HG02981 (cell line): Measurements from ENCODE around the gene GALNT11.

ENCODE experiments used
- ATAC-seq: cut with Tn5 transposase; IDR thresholded peaks from one replicate; pipeline ENCODE4 v1.9.1; 2021; ENCODE audit warnings: mild to moderate bottlenecking, moderate library complexity; ENCODE audit not compliant: unreplicated experiment

Gene GALNT11

DNA sequence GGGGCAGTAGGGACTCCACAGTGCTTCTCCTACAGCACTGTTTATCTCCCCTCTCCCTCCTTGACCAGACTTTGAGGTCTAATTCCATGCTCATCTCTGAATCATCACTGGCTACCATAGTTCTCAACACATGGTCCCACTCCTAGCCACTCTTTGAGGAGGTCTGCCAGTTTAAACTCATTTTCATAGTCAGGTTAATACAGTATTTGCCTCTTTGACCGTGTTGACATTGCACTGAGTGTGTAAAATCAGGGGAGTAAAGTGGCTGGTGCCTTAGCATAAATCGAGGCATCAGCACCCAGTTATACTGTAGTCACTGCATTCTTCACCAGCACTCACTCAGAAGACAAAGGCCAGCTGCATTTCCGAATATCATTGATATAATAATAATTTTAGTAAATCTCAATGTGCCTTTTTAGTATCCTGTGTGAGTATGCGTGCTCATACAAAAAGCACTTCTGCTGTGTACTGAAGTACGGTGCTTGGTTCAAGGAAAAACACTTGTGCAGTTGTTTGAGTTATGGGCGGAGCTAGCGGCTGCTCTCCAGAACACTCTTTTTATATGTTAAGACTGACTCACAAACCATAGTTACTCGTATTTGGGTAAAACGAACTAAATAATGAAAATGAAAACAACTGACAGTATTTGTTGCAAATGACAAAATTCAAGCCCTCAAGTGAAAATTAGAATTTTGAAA is 89.7 kb downstream of the GALNT11 start:
- no peak for ATAC-seq

DNA sequence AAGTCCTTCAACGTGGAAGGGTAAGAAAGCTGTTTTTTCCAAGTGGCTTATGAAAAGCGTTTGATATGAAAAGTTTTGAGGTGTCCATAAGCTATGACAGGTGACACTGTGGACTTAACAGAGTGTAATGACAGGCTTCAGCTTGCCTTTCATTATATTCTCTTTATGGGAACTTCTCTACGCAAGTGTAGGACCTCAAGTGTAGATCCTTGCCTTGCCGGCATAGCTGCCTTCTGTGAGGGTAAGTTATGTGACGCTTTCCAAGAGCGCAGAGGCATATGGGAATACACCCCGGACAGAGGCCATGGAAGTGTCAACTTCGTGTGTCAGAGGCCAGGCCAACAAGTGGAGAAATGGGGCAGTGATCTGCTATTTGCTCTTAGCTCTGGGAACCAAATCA is 91.9 kb downstream of the GALNT11 start:
- ATAC-seq: no peak

DNA sequence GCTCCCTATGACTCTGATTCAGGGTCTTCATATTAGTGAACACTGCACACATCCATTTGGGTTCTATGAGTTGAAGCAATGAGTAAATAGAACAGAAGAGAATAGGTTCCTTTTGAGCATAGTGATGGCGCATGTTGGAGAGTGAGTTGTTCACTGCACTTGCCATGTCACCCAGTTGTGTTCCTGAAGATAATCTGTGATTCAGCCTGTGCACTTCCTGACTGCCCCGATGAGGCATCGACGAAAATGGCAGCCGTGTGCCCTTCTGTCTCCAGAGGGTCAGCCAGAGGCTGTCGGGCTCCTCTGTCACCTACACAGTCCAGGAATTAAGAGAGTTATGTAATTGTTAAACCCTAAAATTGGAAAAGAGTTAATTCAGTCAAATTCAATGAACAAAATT is 94.7 kb downstream of the GALNT11 start:
- no peak for ATAC-seq

DNA sequence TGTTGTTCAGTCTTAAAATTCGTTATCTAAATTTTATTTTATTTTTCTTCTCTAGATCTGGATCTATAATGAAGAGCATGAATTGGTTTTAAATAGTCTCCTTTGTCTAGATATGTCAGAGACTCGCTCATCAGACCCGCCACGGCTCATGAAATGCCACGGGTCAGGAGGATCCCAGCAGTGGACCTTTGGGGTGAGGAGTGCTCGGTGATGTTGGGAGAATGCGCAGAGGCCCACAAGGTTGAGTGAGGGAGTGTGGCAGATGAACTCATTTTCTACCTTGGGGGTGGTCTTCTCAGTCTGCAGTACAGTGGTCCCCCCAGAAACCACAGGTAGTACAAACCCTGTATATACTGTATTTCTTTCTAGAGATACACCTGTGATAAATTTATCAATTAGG is 95.3 kb downstream of the GALNT11 start:
- no peak for ATAC-seq

DNA sequence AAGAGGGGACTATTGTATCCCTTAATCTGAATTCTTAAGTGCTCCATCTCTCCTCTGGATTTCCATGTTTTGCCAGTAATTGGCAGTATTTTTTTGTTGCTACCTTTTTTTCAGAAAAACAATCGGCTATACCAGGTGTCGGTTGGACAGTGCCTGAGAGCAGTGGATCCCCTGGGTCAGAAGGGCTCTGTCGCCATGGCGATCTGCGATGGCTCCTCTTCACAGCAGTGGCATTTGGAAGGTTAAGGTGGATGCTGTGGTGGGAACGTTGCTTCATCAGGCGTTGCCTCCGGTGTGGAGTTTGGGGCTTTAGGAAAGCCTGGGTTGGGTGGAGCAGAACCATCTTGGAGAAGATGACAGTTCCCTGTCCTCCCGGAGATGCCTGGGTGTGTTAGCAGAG is 96.0 kb downstream of the GALNT11 start:
- no peak for ATAC-seq

DNA sequence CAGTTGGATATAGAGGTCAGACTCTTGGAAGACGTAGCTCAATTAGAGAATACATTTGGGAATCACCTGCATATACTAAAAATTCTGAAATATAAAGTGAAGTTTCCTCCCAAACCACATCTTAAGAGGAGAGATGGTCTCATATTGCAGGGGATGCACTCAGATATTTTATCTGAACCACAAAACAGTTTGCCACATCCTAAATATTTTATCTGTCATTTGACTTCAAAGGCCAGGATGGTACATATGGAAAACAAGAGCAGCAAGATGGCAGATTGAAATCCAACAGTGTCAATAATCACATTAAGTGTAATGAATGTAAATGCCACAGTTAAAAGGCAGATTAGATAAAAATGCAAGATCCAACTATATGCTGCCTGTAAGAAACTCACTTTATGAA is 97.1 kb downstream of the GALNT11 start:
- ATAC-seq: no peak

DNA sequence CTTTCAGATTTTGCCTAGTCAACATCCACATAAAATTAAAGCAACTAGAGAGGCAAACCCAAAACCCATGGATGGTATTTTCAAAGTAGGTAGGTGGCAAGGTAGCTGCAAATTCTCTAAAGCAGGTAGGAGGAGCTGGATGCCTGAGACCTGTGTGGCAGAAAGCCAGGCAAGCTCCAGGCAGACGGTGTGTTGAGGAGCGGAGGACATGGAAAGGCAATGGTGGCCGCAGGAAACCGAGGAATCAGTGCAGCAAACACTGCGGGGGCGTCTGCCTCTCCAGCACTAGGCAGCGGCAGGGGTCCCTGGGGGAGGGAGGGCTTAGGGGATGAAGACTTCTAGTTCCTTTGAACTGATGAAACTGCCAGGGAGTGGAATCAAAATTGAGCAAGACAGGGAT is 101.3 kb downstream of the GALNT11 start:
- ATAC-seq: no peak

DNA sequence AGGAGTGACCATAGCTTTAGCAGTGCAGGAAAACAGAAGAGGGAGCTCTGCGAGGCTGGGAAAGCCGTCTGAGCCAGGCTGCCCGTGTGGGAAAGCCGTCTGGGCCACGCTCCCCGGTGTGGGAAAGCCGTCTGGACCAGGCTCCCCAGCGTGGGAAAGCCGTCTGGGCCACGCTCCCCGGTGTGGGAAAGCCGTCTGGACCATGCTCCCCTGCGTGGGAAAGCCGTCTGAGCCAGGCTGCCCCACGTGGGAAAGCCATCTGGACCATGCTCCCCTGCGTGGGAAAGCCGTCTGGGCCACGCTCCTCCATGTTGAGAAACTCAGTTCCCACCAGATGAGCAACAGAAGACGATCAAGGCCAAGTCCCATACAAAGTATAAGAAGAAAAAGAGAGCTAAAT is 101.8 kb downstream of the GALNT11 start:
- ATAC-seq: no peak

DNA sequence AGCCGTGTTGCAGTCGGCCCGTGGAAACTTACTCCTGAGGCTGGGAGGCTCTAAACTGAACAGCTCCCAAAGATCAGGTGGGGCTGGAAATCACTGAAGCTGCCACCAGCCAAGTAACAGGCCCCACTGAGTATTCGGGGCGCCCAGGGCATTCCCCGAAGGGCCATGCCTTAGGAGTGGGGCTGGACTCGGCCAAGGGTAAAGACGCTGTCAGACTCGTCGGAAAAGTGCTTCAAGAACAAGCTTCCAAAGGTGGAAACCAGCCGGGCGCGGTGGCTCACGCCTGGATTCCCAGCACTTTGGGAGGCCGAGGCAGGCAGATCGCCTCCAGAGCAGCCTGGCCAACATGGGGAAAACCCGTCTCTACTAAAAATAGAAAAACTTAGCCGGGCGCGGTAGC is 102.8 kb downstream of the GALNT11 start:
- ATAC-seq: no peak

DNA sequence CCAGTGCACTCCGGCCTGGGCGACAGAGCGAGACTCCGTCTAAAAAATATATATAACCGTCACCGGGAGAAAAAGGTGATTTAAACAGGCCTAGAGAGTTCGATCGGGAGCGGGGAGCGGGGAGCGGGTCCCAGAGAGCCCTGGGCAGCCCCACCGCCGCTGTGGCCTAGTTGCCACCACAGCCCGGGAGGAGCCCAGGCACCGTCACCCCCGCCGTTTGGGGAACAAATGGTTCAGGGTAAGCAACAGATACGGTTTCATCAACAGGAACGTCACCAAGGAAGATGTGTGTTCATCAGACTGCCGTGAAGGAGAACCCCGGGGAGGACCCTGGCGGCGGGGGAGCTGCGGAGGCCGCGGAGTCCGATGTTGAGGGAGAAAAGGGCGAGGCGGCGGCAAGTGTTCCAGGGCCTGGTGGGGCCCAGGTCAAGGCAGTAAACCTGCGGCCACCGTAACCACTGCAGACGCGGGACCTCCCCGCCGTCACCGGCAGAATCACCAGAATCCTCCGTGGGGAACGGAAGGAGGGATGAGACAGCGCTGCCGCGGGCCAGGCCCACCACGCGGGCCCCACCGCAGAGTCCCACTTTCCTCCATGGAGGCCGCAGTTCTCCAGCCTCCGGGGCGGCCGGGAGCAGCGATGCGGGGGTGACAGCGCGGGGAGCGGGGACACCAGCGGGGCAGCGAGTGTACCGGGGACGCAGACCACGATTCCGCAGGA is 103.4 kb downstream of the GALNT11 start:
- no peak for ATAC-seq

DNA sequence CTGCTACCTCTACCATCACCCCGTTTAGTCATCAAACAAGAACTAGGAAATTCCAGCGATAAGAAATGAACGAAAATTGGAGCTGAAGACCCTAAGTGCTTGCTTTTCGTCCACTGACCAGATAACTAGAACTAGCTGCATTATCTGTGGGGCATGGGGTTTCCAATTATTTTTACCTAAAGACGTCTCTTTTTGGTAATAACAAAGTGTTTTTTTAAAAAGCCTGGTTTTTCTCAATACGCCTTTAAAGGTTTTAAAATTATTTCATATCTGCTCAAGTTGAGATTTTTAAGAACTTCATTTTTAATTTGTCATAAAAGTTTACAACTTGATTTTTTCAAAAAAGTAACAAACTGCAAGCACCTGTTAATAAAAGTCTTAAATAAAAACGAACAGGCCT is 104.2 kb downstream of the GALNT11 start:
- no peak for ATAC-seq

DNA sequence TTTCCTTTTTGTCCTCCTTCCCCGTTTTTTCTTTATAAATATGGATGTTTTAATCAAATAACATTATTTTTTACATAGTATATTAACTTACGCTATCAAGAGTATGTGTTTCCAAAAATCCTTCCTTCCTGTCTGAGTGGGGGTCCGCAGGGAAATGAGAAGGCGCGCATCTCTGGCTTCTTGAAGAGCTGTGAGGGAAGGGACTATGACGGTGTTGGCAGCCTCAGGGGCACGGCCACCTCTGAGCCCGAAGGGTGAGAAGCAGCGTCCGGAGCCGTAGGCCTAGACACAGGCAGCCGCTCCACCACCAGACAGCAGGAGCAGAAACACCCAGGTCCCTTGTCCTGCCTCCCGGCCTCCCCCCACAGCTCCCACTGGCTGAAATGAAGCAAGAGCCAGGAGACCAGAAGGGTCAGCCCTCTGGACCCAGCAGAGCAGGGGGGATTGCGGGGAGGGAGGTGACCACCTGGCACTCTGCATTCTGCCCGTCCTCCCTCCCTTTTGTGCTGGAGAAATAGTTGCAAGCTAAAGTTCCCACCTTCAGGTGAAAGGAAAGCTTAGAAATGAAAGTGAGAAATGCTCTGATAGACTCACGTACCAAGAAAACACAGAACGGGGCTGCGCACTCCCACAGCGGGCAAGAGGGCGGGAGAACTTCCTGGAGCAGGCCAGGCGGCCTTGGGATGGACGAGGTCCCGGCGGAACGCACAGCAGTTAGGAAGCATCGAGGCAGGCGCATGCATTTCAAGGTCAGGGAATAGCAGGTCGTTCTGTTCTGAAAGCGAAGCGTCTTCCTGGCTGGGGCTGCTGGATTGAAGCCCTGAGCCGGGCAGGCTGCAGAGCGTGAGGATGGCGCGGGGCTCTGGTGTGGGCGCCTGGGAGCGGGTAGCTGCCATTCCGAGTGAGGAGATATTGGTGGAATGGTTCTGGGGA is 105.5 kb downstream of the GALNT11 start:
- no peak for ATAC-seq

DNA sequence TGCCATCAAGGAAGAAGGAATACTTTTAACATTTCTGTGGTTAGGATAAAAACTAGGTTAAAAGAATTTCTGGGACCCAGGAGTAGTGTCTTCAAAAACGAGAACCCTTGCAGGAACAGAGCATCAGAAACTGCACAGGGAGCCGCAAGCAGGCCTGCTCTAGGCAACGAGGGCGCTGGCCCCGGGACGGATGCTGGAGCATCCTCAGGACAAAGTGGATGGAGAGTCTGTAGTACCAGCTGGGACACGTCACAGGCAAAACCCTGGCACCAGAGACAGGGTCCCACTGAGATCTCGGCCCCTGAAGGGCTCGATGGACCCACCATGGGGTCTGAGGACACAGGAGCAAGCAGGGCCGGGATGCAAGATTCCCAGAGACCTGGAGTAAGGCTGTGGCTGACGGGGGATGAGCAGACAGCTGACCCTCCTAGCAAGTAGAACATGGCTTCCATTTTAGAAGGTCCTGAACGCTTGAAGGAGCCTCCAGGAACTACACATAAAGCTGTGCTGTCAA is 106.6 kb downstream of the GALNT11 start:
- no peak for ATAC-seq

DNA sequence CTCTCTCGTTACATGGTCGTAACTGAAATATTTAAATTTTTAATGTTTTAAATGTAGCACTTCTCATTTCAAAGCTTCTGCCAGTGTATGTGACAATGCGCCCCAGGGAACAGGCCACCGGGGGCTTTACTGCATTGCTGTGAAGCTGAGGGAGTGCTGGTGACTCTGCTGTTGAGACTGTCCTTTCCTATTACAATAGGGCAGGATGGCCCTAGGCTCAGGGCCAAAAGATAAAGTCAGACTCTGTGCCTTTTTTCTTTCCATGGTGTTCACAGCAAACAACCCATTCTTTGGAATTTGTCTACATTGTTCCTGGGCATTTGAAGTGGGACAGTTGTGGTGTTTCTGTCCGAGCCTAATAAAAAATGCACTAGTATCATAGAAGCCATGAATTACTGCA is 107.3 kb downstream of the GALNT11 start:
- no peak for ATAC-seq

DNA sequence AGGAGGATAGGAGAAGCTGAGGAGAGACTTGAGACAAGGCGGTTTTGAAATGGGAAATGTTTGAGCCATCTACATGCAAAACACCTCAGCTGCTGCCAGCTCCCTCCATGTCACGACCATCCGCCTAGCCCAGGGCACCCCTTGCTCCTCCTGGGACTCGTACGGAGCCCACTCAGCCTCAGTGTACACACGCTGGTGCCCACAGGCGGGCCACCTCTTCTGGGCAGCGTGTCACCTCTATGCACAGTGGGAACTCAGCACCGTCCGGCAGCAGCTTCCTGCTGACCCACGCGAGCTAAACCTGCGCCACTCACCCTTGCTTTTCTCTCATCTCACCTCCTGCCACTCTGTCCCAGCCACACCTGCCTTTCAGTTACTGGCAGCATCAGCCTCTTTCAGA is 108.3 kb downstream of the GALNT11 start:
- ATAC-seq: no peak

DNA sequence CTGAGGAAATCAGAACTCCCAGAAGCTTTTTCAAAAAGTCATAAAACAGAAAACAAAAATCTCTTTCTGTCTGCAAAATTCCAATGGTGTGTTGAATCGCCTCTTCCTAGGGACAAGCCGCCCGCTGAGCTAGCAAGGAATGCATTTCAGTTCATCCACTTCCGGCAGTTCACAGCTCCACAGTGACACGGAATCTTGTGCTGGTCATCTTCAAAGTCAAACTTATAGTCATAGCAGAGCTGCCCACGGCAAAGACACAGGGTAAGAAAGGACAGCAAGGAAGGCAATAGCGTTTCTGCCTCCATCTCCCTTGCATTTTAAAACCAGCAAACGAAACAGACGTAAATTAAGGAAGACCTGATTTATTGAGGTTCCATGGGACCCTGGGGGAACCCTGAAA is 111.2 kb downstream of the GALNT11 start:
- ATAC-seq: no peak

DNA sequence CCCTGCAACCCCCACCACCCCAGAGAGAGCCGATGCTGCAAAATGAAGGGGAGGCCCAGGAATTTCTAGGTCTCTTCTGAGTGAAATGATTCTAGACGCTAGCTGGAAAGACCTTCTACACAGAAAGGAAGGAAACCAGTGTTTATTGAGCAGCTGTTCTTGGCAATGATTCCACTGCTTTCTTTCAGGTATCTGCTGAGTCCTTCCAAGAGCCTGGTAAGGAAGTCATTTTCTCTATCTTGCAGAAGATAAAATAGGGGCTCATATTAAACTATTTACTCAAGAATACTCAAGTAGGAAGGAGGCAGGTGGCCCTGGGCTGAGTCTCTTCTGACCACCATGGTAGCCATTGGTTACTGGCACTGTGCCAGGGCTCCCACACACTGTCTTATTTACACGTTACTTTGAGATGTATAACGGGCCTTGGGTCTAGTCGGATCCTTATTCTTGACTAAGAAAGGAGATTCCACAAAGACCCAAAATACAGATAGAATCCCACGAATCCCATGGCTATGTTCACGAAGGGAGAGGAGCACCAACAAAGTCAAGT is 112.1 kb downstream of the GALNT11 start:
- no peak for ATAC-seq

DNA sequence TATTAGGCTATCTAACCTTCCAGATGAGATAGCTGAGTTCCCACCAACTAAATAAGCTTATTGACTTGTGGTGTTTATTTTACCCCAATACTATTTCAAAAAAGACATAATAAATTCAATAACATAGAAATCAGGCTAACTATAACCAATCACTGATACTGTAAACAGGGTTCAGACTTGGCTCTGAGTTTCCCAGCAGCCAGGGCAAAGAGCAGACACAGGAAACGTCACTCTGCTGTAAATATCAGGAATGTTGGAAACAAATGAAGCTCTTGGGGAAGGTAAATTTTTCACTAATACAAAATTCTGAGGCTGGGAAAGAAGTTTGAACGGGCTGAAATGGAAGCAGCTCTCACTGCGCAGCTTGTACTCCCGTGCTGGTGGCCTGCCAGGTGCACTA is 114.6 kb downstream of the GALNT11 start:
- no peak for ATAC-seq

DNA sequence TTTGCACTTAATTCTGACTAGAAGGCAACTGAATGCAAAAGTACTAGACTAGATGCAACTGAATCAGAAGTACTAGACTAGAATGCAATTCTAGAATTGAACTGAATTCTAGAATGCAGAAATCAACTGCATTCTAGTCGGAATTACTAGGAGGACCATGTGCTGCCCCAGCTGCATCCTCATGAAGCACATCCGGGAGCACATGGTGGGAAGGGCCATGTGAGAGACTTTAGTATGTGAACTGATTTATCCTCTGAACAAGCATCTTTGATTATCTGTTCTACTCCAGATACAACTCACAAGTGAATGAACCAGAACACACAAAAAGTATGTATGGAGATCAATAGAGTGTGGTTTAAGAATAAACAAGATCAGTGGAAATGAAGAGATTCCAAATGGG is 115.1 kb downstream of the GALNT11 start:
- ATAC-seq: no peak

DNA sequence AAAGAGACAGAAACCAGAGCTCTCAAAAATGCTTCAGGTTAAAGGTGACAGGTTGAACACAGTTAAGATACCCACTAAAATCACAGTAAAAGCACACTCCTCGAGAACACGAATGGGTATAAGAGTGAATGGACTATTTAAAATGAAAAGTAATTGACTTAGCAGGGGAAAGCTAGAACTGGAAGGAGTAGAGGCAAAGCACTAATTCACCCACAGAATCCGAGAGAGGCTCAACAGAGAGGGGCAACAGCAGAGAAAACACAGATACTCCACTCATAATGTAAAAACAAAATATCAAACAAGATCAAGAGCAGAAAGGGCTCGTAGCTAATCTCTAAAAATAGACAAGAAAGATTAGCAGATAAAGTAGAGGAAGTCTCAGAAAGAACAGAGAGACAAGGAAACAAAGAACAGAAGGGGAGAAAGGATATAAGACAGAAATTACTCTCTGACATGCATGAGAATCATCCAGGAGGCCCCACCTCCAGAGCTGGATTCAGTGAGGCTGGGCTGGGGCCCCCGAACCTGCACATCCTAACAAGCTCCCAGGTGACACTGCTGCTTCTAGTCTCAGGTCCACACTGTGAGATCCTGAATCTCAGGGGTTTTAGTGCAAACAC is 117.6 kb downstream of the GALNT11 start:
- no peak for ATAC-seq
